Measurements from ENCODE around the gene SPATA4. TPM values are rescaled to one million over a fixed set of nuclear protein-coding genes. Genes with fewer than 3 reads are reported as not detected.

SPATA4 gene
- total RNA-seq, 2 donors from 2014 or later: not detected

Other genes with a start within 250 kb of the SPATA4 start
- 1 to 10 TPM in 1 of 2 donors, under 1 TPM in 1; 0.89 to 1.1 TPM for gene WDR17, start 129.7 kb downstream of the SPATA4 start, total RNA-seq
- gene ASB5, start 73.6 kb upstream of the SPATA4 start, total RNA-seq: 1 to 10 TPM in 1 of 2 donors, not detected in 1; 2.1 TPM
- 100 to 1,000 TPM in 1 of 2 donors, 10 to 100 TPM in 1; 88.5 to 112 TPM for gene SPCS3, start 124.4 kb upstream of the SPATA4 start, total RNA-seq

All from left colon (tissue), 2 donors.